ENCODE data around the gene ZNF330. TPM values are rescaled to one million over a fixed set of nuclear protein-coding genes. Genes with fewer than 3 reads are reported as not detected.

The ZNF330 gene
- total RNA-seq, 2 experiments from 2014 or later = 34.3 to 60.9 TPM

DNA sequence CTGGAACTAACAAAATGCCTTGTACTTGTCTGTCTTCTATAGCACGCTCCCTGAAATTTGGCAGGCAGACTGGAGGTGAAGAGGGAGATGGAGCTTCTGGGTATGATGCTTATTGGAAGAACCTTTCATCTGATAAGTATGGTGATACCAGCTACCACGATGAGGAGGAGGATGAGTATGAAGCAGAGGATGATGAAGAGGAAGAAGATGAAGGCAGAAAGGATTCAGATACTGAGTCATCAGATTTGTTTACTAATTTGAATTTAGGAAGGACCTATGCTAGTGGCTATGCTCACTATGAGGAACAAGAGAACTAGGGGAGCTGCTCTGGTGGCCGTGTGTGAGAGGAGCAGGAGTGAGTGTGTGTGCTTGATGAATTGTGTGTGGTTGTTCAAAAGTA, 13.0 kb downstream of the ZNF330 start:
- DNase-seq (ENCODE audit: low spot score) = no peak
- peaks cover 68% of the 10 kb centered on the region for H3K36me3 ChIP-seq (ENCODE audit: insufficient read depth, low read length)
- H3K4me3 ChIP-seq (ENCODE audit: low read depth, low read length, poor library complexity, severe bottlenecking) = no peak overlapping the region
- H2AFZ ChIP-seq (ENCODE audit: low read length) = no peak overlapping the region
- no peak overlapping the region for H3K27ac ChIP-seq (ENCODE audit: low read depth, low read length, poor library complexity, severe bottlenecking)
- no peaks in the 10 kb centered on the region for H3K9me2 ChIP-seq (ENCODE audit: insufficient read depth, low read length)
- ChIA-PET POLR2A (interaction anchor here (0.6 to 2.3 kb wide), 2 partner anchors 8 to 187 kb away, joined by 3 to 6 read pairs; no protein-coding TSS in a partner anchor), CTCF (ENCODE audit: unreplicated experiment) (no interaction called here)
- H3K79me2 ChIP-seq (ENCODE audit: insufficient read depth, low read depth, low read length) = no peaks in the 10 kb centered on the region
- intact Hi-C loops (cut with micrococcal nuclease; ENCODE audit: unreplicated experiment) = no loop called here
- no peak overlapping the region for H3K4me2 ChIP-seq (ENCODE audit: low read length)
- no peak for TF ChIP-seq EZH2phosphoT487 (IDR thresholded peaks at IDR 0.05; ENCODE audit: borderline replicate concordance, low read depth, low read length)
- TF ChIP-seq, protein P1, sequence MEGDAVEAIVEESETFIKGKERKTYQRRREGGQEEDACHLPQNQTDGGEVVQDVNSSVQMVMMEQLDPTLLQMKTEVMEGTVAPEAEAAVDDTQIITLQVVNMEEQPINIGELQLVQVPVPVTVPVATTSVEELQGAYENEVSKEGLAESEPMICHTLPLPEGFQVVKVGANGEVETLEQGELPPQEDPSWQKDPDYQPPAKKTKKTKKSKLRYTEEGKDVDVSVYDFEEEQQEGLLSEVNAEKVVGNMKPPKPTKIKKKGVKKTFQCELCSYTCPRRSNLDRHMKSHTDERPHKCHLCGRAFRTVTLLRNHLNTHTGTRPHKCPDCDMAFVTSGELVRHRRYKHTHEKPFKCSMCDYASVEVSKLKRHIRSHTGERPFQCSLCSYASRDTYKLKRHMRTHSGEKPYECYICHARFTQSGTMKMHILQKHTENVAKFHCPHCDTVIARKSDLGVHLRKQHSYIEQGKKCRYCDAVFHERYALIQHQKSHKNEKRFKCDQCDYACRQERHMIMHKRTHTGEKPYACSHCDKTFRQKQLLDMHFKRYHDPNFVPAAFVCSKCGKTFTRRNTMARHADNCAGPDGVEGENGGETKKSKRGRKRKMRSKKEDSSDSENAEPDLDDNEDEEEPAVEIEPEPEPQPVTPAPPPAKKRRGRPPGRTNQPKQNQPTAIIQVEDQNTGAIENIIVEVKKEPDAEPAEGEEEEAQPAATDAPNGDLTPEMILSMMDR (conservative IDR thresholded peaks at IDR 0.05; ENCODE audit: low read length) = no peak
- H3K9me3 ChIP-seq (ENCODE audit: low read length) = no peaks in the 10 kb centered on the region
- no TSS peak for BruUV-seq (replicated peaks)
- H4K20me1 ChIP-seq (ENCODE audit: insufficient read depth, low read length) = 0 out of 2 replicates have a peak, but pooled peaks cover 4% of the 10 kb centered on the region
- no peaks in the 10 kb centered on the region for H3K4me1 ChIP-seq (ENCODE audit: insufficient read depth, low read length, poor library complexity, severe bottlenecking)

GRCh38 chr4:141238186-141238585, 17.5 kb downstream of the ZNF330 start:
- H3K27ac ChIP-seq (ENCODE audit: low read depth, low read length, poor library complexity, severe bottlenecking) = no peak overlapping the region
- intact Hi-C loops (cut with micrococcal nuclease; ENCODE audit: unreplicated experiment) = no loop called here
- H3K9me2 ChIP-seq (ENCODE audit: insufficient read depth, low read length) = no peaks in the 10 kb centered on the region
- H2AFZ ChIP-seq (ENCODE audit: low read length) = no peak overlapping the region
- DNase-seq (ENCODE audit: low spot score) = no peak
- no peaks in the 10 kb centered on the region for H3K9me3 ChIP-seq (ENCODE audit: low read length)
- no peak overlapping the region for H3K4me3 ChIP-seq (ENCODE audit: low read depth, low read length, poor library complexity, severe bottlenecking)
- TF ChIP-seq, protein P1 (conservative IDR thresholded peaks at IDR 0.05; ENCODE audit: low read length) = no peak
- TF ChIP-seq EZH2phosphoT487 (IDR thresholded peaks at IDR 0.05; ENCODE audit: borderline replicate concordance, low read depth, low read length) = no peak
- no peaks in the 10 kb centered on the region for H3K79me2 ChIP-seq (ENCODE audit: insufficient read depth, low read depth, low read length)
- peaks cover 25% of the 10 kb centered on the region for H3K36me3 ChIP-seq (ENCODE audit: insufficient read depth, low read length)
- no peaks in the 10 kb centered on the region for H4K20me1 ChIP-seq (ENCODE audit: insufficient read depth, low read length)
- H3K4me2 ChIP-seq (ENCODE audit: low read length) = no peak overlapping the region
- POLR2A ChIA-PET = interaction anchor here (0.6 kb wide), 1 partner anchor 106 kb away, joined by 3 read pairs; no protein-coding TSS in a partner anchor
- no peaks in the 10 kb centered on the region for H3K4me1 ChIP-seq (ENCODE audit: insufficient read depth, low read length, poor library complexity, severe bottlenecking)
- BruUV-seq (replicated peaks) = no TSS peak
- CTCF ChIA-PET (ENCODE audit: unreplicated experiment) = no interaction called here

DNA sequence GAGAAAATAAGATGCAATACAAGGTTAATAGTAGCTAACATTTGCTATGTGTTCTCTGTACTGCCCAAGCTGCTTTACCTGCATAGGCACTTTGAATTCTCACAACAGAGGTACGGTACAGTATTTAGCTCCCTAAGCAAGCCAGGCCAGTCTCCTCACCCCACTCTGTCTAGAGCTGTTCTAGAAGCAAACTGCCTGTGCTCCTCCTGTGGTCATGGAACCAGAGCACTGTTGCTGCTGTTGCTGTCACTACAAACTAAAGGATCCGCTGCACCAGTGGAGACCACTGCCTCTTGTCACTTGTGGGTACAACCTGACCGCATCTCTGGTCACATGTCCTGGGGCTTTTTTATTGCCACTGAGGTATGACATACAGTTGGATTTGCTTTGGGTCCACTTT, 19.6 kb downstream of the ZNF330 start:
- no peak for TF ChIP-seq EZH2phosphoT487 (IDR thresholded peaks at IDR 0.05; ENCODE audit: borderline replicate concordance, low read depth, low read length)
- TF ChIP-seq, protein P1 (conservative IDR thresholded peaks at IDR 0.05; ENCODE audit: low read length) = no peak
- no TSS peak for BruUV-seq (replicated peaks)
- no peaks in the 10 kb centered on the region for H4K20me1 ChIP-seq (ENCODE audit: insufficient read depth, low read length)
- no peaks in the 10 kb centered on the region for H3K9me2 ChIP-seq (ENCODE audit: insufficient read depth, low read length)
- no peaks in the 10 kb centered on the region for H3K4me1 ChIP-seq (ENCODE audit: insufficient read depth, low read length, poor library complexity, severe bottlenecking)
- intact Hi-C loops (cut with micrococcal nuclease; ENCODE audit: unreplicated experiment) = no loop called here
- H3K4me2 ChIP-seq (ENCODE audit: low read length) = no peak overlapping the region
- no peak overlapping the region for H3K27ac ChIP-seq (ENCODE audit: low read depth, low read length, poor library complexity, severe bottlenecking)
- ChIA-PET POLR2A (interaction anchor here (1.0 to 1.6 kb wide), 2 partner anchors 13 to 18 kb away, joined by 3 to 5 read pairs; no protein-coding TSS in a partner anchor), CTCF (ENCODE audit: unreplicated experiment) (no interaction called here)
- H2AFZ ChIP-seq (ENCODE audit: low read length) = no peak overlapping the region
- H3K36me3 ChIP-seq (ENCODE audit: insufficient read depth, low read length) = peaks cover 5% of the 10 kb centered on the region
- H3K4me3 ChIP-seq (ENCODE audit: low read depth, low read length, poor library complexity, severe bottlenecking) = no peak overlapping the region
- H3K9me3 ChIP-seq (ENCODE audit: low read length) = no peaks in the 10 kb centered on the region
- DNase-seq (ENCODE audit: low spot score) = no peak
- no peaks in the 10 kb centered on the region for H3K79me2 ChIP-seq (ENCODE audit: insufficient read depth, low read depth, low read length)

Data from OCI-LY7 (cell line).